Ramos (cell line): Measurements from ENCODE around the gene SLFN11.
"Not testable (repeated sequence)": the region's sequence is repeated elsewhere in the genome, so short reads cannot be mapped to it uniquely, and the experiment has no call there.

Experiments used
- in situ Hi-C: fragments of 300-500 bp; cut with MboI; formaldehyde crosslinking; loops from one replicate; pipeline ENCODE4 v1.14.3; 2022; ENCODE audit warnings: low sequenced_read_pairs; ENCODE audit not compliant: unreplicated experiment

SLFN11 gene

GRCh38 chr17:35359398-35359797 is 14.0 kb downstream of the SLFN11 start:
- in situ Hi-C loops = no loop called here

DNA sequence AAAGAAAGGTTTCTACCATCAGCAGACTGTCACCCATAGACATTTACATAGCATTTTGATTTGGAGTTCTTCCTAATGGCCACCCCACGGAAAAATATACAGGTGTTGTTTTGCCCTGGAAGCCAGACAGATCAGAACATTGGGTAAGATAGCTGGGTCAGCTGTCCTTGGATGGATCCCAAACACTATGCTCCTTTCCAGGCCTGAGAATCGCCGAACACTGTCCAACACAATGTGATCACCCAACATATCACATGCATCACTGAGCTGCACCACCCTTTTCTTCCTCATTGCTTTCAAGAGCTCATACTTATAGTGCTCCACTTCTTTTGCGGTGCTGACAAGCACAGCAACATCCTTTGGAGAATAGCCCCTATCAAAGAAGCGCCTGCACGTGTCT is 21.1 kb downstream of the SLFN11 start:
- in situ Hi-C loops = no loop called here

DNA sequence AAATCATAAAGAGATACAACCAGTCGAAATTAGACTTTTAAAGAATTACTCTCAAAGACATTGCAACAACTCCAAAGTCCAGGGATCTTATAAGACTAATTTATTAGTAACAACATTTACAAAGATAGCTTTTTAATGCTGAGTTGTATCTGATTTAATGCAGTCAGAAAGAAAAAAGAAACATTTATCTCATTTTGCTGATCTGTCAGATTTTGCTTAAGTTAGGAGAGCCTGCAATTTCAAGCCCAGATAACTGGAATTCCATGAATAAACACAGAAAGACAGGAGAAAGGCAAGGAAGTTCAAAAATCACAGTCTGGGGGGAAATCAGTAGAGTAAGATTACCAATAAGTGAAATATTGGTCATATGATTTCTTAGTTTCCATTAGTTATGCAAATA is 22.9 kb downstream of the SLFN11 start:
- in situ Hi-C loops = no loop called here

DNA sequence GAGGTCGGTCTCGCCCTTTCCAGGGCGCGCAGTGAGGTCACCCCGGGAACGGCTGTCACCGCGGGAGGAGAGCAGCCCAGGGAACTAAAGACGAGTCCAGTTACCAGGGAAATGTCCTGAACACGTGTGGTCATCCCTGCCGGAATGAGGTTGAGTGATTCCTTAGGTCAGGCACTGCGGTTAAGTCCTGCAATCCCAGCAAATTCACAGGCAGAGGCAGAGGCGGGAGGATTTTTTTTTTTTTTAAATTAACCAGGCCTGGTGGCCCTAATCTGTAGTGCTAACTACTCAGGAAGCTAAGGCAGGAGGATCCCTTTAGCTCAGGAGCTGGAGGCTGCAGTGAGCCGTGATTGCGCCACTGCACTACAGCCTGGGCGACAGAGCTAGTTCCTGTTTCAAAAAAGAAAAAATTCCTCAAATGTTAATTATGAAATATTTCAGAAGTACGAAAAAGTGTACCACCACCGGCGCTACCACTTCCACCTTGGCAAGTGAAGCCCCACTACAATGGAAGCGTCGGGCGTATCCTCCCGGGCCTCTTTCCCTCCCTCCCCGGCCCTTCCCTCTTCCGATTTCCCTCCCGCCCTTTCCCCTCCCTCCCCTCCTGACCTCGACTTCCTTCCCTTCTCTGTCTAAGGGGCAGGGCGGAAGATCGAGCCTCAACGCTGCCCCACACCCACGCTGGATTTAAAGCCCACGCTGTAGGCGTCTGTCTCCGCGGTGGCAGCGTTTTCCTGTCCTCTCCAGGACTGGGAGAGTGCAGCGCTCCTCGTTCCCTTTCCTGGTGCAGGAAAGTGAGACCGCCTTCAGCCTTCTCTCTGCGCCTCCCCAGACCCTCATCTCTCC is 27.3 kb downstream of the SLFN11 start:
- in situ Hi-C loops = no loop called here

DNA sequence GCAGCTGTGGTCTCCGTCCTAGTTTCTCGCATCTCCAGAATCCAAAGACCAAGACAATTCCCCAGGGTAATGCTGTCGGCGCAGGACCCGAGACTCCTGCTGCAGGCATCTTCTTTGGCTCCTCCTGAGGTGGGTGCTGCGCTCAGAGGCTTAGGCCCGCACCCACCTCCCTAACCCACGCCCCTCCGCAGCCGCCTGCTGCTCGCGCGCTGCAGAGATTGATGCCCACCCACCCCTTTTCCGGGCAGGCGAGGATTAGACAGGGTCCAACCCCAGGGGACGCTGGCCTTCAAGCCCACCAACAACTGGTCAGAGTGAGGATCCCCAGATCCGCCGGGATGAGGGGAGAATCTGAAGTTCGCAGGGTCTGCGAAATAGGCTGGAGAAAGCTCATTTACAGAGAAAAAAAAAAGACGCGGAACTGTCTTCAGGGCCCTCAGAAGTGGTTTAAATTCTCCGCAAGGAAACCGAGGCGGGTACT is 27.9 kb downstream of the SLFN11 start:
- in situ Hi-C loops = no loop called here

DNA sequence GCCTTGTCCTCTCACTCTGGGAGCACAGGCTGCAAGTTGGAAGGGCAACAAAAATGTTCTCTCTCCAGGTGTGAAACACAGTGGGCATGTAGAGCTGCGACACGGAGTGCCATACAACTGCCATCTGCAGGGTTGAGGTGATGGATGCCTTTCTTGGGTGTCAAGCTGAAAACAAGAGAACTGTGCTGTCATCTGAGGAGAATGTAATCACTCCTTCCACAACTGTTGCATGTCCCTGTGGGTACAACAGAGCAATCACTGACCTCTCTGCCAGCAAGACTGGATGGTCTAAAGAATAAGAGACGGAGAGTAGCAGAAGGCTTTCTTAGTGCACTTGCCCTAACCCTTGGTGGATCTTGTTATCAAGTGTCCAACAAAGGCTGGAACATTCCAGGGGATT is 29.2 kb downstream of the SLFN11 start:
- in situ Hi-C loops = no loop called here

- in situ Hi-C loops = no loop called here
These were observed 31.1 kb downstream of the SLFN11 start for GRCh38 chr17:35342276-35342675.

DNA sequence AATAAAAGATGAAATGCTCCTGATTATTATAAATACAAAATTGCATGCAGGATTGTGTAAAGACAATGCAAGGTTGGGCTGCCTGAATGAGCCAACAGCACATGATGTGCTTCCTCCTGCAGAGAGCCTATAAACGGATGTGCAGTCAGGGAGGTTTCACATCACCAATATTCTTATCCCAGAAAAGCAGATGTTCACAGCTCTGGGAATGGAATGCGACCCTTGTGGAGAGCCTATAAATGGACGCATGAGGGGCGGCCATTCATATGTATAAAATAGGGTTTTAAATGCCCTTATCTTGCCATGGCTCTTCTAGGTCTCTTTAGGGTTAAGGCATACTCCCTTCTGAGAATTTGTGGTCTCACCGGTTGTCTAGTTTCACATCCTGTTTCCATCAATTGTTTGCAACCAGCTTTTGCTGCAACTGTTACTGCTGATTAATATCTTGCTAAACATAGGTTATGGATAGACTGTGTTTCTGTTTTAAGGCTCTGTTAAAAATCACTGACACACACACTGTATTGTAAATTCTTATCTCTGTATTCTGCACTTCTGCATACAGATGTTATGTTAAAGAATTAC is 31.9 kb downstream of the SLFN11 start:
- in situ Hi-C loops = no loop called here

DNA sequence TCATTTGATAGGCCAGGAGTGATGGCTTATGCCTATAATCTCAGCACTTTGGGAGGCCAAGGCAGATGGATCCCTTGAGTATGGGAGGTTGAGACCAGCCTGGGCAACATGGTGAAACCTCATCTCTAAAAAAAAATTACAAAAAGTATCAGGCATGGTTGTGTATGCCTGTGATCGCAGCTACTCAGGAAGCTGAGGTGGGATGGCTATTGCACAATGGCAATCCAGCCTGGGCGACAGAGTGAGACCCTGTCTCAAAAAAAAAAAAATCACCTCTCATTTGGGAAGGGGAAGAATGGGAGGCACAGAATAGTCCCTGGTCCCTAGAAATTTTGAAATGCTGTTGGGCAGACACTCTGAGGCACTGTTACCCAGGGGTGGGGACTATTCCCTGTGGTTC is 35.2 kb downstream of the SLFN11 start:
- in situ Hi-C loops = no loop called here

GRCh38 chr17:35337364-35337763 is 36.1 kb downstream of the SLFN11 start:
- in situ Hi-C loops = no loop called here

- in situ Hi-C loops = not testable (repeated sequence)
These were observed 39.8 kb downstream of the SLFN11 start for GRCh38 chr17:35333578-35333977.

DNA sequence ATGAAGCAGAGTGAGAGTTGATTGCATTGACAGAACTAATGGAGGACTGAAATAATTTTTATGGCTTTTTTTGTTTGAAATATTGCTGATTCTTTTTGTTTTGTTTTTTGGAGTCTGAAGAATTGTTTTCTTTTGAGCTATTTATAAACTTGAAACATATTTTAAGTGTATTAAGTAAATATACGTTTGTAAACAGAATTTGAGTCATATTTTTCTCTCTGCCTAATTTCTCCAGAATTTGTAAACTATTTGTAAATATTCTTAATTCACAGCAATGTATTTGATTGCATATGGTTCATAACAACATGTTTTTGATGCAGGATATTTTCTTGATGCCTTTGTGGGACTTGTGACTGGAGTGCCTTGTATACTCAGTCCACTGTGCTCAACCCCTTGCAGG is 50.7 kb downstream of the SLFN11 start:
- in situ Hi-C loops = no loop called here

DNA sequence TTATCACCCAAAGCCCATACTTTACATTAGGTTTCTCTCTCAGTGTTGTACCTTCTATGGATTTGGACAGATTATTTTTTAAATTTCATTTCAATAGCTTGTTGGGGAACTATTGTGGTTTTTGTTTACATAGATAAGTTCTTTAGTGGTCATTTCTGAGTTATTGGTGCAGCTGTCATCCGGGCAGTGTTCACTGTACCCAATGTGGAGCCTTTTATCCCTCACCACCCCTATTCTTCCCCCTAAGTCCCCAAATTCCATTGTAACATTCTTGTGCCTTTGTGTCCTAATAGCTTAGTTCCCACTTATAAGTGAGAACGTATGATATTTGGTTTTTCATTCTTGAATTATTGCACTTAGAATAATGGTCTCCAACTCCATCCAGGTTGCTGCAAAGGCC is 57.5 kb downstream of the SLFN11 start:
- in situ Hi-C loops = loop anchor here (10.0 kb wide), 1 partner anchor 429 kb away; no protein-coding TSS in a partner anchor

GRCh38 chr17:35315283-35315682 is 58.1 kb downstream of the SLFN11 start:
- in situ Hi-C loops = loop anchor here (10.0 kb wide), 1 partner anchor 430 kb away; no protein-coding TSS in a partner anchor

DNA sequence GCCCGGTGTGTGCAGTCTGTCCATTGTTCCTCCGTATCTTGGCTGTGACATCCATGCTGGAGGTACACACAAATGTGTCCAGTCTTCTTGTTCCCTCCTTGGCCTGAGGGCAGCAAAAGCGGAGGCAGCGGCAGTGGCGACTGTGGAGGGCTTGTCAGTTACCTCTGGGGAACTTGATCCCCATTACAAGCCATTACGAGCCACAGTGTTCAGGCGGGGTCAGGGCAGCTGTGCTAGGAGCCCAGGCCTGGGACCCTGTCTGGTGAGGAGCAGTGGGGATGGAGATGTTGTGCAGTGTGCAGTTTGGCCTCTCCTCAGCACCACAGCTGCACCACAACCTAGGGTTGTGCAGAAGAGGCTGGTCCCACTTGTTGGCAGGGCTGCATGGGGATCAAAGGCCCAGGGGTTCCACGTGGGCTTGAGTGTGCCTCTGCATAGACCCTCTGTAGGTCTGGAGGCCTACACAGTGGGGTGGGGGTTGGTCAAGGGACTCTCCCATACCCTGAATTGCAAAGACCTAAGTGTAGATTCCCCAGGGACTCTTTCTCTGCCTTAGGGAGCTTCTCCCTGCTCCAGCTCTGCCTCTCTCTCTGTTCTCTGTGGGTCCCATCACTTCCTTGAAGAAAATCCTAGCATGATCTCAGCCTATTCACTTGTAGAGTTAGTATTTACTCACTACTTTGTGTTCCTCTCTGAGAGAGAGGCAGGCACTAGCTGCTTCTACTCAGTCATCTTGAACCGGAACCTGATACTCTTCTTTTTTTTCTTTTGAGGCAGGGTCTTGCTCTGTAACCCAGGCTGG is 58.8 kb downstream of the SLFN11 start:
- in situ Hi-C loops = loop anchor here (5.0 to 10.0 kb wide), 2 partner anchors 223 to 430 kb away; partner anchors contain the start of gene SLFN12L

- in situ Hi-C loops = loop anchor here (5.0 to 10.0 kb wide), 2 partner anchors 223 to 431 kb away; partner anchors contain the start of gene SLFN12L
These were observed 59.5 kb downstream of the SLFN11 start for GRCh38 chr17:35313875-35314409.

DNA sequence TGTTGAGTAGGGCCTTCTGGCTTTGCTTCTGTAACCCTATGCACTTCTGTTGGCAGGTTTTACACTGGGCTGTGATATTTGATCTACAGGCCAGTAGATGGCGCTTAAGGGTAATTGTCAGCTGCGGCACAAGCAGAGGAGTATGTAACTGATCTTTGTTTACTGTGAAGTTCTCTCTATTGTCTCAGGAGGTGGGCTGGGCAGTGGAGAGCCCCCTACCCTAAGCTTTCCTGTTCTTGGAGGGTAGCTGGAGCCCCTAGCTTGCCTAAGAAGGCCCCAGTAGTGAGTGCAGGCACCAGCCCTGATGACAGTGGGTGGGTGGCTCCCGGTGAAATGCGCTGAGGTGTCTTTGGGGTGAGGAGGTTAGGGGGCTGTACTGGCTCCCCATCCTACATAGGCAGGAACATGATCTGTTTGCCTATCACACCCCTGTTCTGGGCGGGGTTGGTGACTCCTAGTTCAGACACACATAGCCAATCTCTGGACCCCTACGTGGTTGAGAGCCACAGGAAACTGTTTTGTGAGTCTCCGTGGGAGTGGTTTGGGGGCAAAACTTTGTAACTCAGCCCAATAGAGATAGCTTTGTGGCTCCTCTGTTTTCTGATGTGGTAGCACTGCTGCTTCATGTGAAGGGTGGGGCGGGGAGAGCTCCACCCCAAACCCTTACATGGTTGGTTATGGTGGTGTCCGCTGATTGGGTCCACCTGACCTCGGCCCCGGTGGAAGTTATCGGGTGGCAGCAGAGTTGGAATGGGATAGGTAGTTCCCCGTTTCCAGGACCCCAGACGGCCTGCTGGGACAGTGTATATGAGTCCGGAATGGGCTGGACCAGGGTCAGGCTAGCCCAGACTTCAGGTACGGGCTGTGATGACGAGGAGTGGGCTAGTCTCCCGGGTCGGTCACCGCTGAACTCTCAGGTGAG is 60.4 kb downstream of the SLFN11 start:
- in situ Hi-C loops = loop anchor here (5.0 to 10.0 kb wide), 2 partner anchors 224 to 432 kb away; partner anchors contain the start of gene SLFN12L

GRCh38 chr17:35312346-35312745 is 61.1 kb downstream of the SLFN11 start:
- in situ Hi-C loops = loop anchor here (5.0 to 10.0 kb wide), 2 partner anchors 225 to 432 kb away; partner anchors contain the start of gene SLFN12L

DNA sequence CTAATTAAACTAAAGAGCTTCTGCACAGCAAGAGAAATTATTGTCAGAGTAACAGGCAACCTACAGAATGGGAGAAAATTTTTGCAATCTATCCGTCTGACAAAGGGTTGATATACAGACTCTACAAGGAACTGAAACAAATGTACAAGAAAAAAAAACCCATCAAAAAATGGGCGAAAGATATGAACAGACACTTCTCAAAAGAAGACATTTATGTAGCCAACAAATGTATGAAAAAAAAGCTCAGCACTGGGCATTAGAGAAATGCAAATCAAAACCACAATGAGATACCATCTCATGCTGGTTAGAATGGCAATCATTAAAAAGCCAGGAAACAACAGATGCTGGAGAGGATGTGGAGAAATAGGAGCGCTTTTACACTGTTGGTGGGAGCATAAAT is 64.1 kb downstream of the SLFN11 start:
- in situ Hi-C loops = not testable (repeated sequence)
